WERI-Rb-1 (cell line): ENCODE measurements around the gene R3HDM2.

Experiments
- DNase-seq: peaks from one replicate; pipeline ENCODE4 v3.0.0-alpha.2; 2020
- H3K27ac ChIP-seq: fragments of 250-450 bp; sonication (Bioruptor Pico); 2 replicates; pipeline ENCODE4 v1.5.1; 2020; ENCODE audit warnings: mild to moderate bottlenecking, moderate library complexity
- H3K27me3 ChIP-seq: fragments of 250-450 bp; sonication (Bioruptor Pico); 2 replicates; pipeline ENCODE4 v1.5.1; 2021; ENCODE audit warnings: mild to moderate bottlenecking, low read depth, moderate library complexity; ENCODE audit not compliant: insufficient read depth, severe bottlenecking
- H3K36me3 ChIP-seq: fragments of 250-450 bp; sonication (Bioruptor Pico); 2 replicates; pipeline ENCODE4 v1.5.1; 2020; ENCODE audit warnings: mild to moderate bottlenecking, moderate library complexity
- H3K4me3 ChIP-seq: 2 replicates; pipeline ENCODE4 v1.5.1; 2011; ENCODE audit warnings: low read depth, mild to moderate bottlenecking, control low read depth, low read length
- H3K9me3 ChIP-seq: fragments of 250-450 bp; sonication (Bioruptor Pico); 2 replicates; pipeline ENCODE4 v1.5.1; 2021; ENCODE audit warnings: mild to moderate bottlenecking, moderate library complexity; ENCODE audit not compliant: severe bottlenecking
- TF ChIP-seq, protein P1 (sequence below): IDR thresholded peaks from 2 replicates; pipeline ENCODE4 v1.5.1; 2011; ENCODE audit warnings: low read depth, mild to moderate bottlenecking, control low read depth, inconsistent platforms, low read length

R3HDM2 gene

DNA sequence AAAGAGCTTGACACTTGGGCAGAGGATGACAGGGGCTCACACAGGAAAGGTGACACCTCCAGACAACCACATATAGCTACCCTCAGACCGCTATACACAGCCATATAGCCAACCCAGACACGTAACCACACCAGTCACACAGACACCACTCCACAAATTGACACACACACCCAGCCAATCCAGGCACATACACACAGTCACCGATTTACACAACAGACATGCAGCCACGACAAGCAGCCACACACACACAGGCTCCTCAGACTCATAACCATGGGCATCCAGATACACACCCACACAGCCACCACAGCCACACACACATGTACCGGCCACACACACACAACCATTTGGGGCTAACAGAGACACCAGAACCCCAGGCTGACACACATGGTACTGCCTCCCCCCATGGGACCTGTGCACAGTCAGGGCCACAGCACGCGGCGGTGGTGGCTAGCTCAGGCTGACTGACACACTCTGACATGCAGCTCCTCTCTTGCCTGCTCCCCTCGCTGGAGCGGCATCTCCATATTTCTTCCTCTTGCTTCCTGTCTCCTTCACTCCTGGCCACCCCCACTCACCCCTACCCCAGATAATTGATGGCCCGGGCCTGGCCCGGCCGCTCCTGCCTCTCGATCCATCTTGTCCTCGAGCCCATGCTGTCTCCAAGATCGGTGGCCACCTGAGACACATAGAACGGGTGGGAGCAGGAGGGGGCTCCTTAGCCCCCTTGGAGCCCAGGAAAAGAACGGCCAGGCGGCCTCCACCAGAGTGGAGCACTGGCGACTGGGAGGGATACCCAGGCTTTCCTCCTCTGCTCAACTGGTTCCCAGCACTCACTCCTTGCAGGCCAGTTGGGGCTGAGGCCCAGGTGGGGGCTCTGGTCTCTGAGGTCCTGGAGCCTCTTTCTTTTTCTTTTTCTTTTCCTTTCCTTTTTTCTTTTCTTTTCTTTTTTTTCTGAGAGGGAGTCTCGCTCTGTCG, 207.4 kb downstream of the R3HDM2 start:
- no peaks in the 10 kb centered on the region for H3K27me3 ChIP-seq
- DNase-seq, result no peak
- no peaks in the 10 kb centered on the region for H3K36me3 ChIP-seq
- no peak overlapping the region for H3K4me3 ChIP-seq
- no peaks in the 10 kb centered on the region for H3K9me3 ChIP-seq
- H3K27ac ChIP-seq, result no peak overlapping the region; the same call in 1 of the 2 replicates
- TF ChIP-seq, protein P1, sequence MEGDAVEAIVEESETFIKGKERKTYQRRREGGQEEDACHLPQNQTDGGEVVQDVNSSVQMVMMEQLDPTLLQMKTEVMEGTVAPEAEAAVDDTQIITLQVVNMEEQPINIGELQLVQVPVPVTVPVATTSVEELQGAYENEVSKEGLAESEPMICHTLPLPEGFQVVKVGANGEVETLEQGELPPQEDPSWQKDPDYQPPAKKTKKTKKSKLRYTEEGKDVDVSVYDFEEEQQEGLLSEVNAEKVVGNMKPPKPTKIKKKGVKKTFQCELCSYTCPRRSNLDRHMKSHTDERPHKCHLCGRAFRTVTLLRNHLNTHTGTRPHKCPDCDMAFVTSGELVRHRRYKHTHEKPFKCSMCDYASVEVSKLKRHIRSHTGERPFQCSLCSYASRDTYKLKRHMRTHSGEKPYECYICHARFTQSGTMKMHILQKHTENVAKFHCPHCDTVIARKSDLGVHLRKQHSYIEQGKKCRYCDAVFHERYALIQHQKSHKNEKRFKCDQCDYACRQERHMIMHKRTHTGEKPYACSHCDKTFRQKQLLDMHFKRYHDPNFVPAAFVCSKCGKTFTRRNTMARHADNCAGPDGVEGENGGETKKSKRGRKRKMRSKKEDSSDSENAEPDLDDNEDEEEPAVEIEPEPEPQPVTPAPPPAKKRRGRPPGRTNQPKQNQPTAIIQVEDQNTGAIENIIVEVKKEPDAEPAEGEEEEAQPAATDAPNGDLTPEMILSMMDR, result no peak

DNA sequence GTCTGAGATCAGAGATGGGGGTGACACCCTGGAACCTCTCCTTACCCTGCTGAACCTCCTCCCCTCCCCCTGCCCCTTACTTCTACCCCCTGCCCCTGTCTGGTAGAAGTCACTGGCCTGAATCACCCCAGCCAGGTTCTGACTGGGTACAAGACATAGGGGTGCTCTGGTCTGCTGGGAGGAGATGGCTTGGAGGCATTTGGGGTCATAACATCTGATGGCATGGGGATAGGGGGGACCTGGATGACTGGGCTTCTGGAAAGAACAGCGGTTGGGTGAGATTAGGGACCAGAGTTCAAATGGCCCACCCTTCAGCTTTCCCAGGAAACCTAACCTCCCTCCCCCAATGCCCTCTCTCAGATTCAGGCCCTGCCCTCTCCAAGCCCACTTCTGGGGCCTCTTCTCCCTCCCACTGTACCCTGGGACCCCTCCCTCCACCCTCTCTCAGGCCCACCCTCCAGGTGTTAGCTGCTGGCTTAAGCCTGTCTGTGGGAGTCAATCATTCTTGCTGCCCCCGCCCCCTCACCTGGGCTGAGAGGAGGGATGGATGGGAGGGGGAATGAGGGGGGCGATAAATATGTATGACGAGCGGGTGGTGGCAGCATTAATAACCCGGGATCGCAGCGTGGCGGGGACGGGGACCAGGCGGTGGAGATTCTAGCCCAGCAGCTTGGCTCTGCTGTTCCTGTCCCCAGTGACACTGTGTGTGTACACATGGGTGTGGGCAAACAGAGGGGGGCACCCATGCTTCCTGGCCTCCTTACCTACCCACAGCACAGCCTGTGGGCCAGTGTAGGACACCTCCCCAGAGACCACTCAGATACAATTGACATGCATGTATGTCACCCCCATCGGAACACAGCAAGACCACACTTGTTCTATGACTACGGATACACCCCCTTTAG, 208.3 kb downstream of the R3HDM2 start:
- Histone ChIP-seq H3K27me3 (no peaks in the 10 kb centered on the region), H3K36me3 (no peaks in the 10 kb centered on the region), H3K9me3 (no peaks in the 10 kb centered on the region), H3K4me3 (no peak overlapping the region), H3K27ac (peak overlapping the region; percentile 17)
- TF ChIP-seq, protein P1, result no peak
- no peak for DNase-seq

DNA sequence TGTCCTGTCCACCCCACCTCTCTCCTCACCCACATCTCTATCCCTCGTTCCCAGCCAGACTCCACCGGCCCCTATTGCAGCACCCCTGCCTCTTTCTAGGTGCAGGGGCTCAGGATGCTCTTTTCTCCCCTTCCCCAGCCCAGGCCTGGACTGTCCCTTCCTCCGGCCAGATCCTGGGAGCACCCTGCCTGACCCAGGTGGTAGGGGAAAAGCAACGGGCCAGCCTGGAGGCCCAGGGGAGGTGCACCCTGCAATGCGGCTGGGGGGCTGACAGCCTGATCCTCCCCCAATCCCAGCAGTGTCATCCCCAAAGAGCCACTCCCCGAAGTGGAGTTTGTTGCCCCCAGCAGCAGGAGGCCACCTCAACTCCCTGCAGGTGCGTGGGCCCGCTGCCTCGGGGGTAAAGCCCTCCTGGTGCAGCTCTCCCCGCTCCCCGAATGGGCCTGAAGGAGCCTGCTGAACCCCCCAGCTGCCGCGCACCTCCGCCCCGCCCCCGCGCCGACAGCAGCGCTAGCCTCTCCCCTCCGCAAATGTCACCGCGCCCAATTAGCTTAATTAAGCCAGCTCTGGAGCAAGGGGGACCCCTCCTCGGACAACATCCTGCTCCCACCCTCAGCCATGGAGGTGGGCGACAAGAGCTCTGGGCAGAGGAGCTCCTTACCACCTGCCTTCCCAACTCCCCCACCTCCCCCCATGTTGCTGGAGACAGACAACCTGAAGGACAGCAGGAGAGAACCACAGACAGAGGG, 209.5 kb downstream of the R3HDM2 start:
- Histone ChIP-seq H3K4me3 (peak overlapping the region; percentile 35), H3K36me3 (no peaks in the 10 kb centered on the region)

DNA sequence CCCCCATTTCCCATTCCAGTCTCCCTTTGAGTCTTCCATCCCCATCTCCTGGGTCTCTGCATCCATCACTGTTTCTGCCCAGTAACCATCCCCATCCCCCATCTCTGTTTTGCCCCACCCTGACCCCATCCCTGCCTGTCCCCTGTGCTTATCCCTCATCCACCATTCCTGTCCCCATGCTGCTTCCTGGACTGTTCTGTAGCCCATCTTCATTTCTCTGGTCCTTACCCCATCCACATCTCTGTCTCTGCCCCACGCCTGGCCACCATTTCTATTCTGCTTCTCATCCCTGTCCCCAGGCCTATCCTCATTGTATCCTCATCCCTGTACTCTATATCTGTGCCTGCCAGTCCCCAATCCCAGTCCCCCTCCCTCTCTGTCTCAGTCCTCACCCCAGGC, 210.1 kb downstream of the R3HDM2 start:
- no peaks in the 10 kb centered on the region for H3K36me3 ChIP-seq
- no peak for DNase-seq
- H3K27me3 ChIP-seq, result peaks cover 6% of the 10 kb centered on the region
- H3K27ac ChIP-seq, result peak overlapping the region; percentile 35; the same call in 1 of the 2 replicates
- TF ChIP-seq, protein P1, result no peak
- H3K4me3 ChIP-seq, result peak overlapping the region; percentile 41
- H3K9me3 ChIP-seq, result no peaks in the 10 kb centered on the region

More for the DNA sequence above, 209.5 kb downstream of the R3HDM2 start:
- no peaks in the 10 kb centered on the region for H3K9me3 ChIP-seq
- peaks cover under 1% of the 10 kb centered on the region for H3K27me3 ChIP-seq
- peak overlapping the region; percentile 17 for H3K27ac ChIP-seq
- TF ChIP-seq, protein P1, result no peak
- DNase-seq, result no peak

DNA sequence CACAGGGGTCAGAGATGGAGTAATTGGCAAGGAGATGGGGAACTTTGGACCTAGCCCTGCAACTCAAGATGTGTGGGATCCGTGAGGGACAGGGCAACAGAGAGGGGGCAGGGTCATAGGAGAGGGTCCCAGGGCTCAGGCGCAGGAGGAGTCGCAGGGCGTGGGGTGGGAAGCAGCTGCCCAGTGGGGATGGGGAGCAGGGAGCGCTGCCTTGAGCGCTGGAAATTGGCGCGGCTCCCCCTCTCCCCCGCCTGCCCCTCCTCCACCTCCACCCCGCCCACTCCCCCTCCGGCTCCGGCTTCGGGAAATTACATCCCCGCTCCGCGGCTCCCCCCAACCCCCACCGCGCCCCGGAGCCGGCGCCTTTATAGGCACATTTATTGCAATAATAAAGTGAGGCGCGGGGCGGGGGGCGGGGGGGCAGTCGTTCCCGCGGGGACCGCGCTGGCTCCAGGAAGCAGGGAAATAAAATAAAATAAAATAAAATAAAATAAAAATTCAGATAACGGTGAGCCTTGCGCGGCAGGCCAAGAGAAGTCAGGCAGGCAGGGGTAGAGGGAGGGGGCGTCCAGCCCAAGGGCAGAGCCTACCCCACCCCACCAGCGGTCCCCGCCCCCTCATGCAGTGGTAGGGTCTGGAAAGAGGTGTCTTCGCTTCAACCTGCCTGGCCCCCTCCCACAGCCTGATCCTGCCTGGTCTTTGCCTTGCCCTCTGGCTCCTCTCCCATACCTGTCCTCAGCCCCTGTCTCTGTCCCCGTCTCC, 210.7 kb downstream of the R3HDM2 start:
- peak overlapping the region; percentile 41 for H3K4me3 ChIP-seq
- H3K27me3 ChIP-seq, result peaks cover 12% of the 10 kb centered on the region
- H3K9me3 ChIP-seq, result no peaks in the 10 kb centered on the region
- no peaks in the 10 kb centered on the region for H3K36me3 ChIP-seq
- TF ChIP-seq, protein P1, result no peak
- DNase-seq, result no peak
- peak overlapping the region; percentile 54 for H3K27ac ChIP-seq
